GM12864 (cell line): ENCODE results near the gene PLXDC1.
"Not testable (repeated sequence)": the region's sequence is repeated elsewhere in the genome, so short reads cannot be mapped to it uniquely, and the experiment has no call there.

Experiments used
- DNase-seq: peaks from one replicate; pipeline ENCODE4 v3.0.0-alpha.2; 2011; ENCODE audit warnings: low read depth
- H3K4me3 ChIP-seq: 2 replicates; pipeline ENCODE4 v1.5.1; 2011; ENCODE audit warnings: mild to moderate bottlenecking, low read depth, low read length, control low read depth
- CTCF ChIP-seq: IDR thresholded peaks from 2 replicates; pipeline ENCODE4 v1.5.1; 2011; ENCODE audit warnings: low read depth, mild to moderate bottlenecking, moderate library complexity, low read length, control low read depth, inconsistent platforms; ENCODE audit errors: missing control alignments

Gene PLXDC1

GRCh38 chr17:39171933-39172332 is 20.5 kb upstream of the PLXDC1 start:
- TF ChIP-seq CTCF: no peak
- DNase-seq: no peak
- H3K4me3 ChIP-seq: no peak overlapping the region

GRCh38 chr17:39170558-39170957 is 19.1 kb upstream of the PLXDC1 start:
- DNase-seq: no peak
- no peak overlapping the region for H3K4me3 ChIP-seq
- TF ChIP-seq CTCF: no peak

GRCh38 chr17:39170109-39170508 is 18.7 kb upstream of the PLXDC1 start:
- no peak overlapping the region for H3K4me3 ChIP-seq
- no peak for TF ChIP-seq CTCF
- no peak for DNase-seq

- no peak for DNase-seq
- H3K4me3 ChIP-seq: no peak overlapping the region
- no peak for TF ChIP-seq CTCF
Measured at GRCh38 chr17:39169518-39169917, 18.1 kb upstream of the PLXDC1 start.

GRCh38 chr17:39169101-39169500 is 17.7 kb upstream of the PLXDC1 start:
- no peak for DNase-seq
- no peak overlapping the region for H3K4me3 ChIP-seq
- TF ChIP-seq CTCF: no peak

GRCh38 chr17:39168503-39168902 is 17.1 kb upstream of the PLXDC1 start:
- not testable (repeated sequence) for DNase-seq, H3K4me3 ChIP-seq

- TF ChIP-seq CTCF: no peak
- H3K4me3 ChIP-seq: no peak overlapping the region
- no peak for DNase-seq
Measured at GRCh38 chr17:39167476-39167875, 16.0 kb upstream of the PLXDC1 start.
